HG03108 (cell line): Measurements from ENCODE around the gene SNRNP70.
"Not testable (repeated sequence)": the region's sequence is repeated elsewhere in the genome, so short reads cannot be mapped to it uniquely, and the experiment has no call there.

ENCODE experiments used
- ATAC-seq: cut with Tn5 transposase; IDR thresholded peaks from one replicate; pipeline ENCODE4 v1.9.1; 2021; ENCODE audit warnings: moderate library complexity; ENCODE audit not compliant: unreplicated experiment

Gene SNRNP70, protein sequence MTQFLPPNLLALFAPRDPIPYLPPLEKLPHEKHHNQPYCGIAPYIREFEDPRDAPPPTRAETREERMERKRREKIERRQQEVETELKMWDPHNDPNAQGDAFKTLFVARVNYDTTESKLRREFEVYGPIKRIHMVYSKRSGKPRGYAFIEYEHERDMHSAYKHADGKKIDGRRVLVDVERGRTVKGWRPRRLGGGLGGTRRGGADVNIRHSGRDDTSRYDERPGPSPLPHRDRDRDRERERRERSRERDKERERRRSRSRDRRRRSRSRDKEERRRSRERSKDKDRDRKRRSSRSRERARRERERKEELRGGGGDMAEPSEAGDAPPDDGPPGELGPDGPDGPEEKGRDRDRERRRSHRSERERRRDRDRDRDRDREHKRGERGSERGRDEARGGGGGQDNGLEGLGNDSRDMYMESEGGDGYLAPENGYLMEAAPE

GRCh38 chr19:49085020-49085867 is at the start of gene SNRNP70:
Gene SNRNP70 (plus strand): TSS chr19:49085451. CDS start chr19:49086415, 964 bp downstream.
- peak; percentile 85 for ATAC-seq

DNA sequence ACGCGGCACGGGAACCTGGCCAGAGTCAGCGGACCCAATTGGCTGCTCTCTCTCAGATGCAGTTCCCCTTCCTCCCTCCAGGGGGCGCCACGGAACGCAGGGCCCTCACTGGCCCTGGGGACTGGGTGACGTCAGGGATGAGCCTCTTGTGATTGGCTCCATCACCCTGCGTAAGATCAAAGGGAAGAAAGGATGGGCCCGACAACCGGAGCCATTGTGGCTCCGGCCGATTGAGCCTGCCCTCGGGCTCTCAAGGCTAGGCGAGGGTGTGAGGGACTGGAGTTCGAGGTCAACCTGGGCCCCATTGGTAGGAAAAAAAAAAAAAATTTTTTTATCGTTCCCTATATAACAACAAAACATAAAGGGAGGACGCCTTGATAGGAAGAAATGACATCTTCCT is 48.4 kb upstream of the SNRNP70 start, which contains the start of gene CGB1:
Gene CGB1 (minus strand): TSS at position 81 of the 400 bp plus-strand sequence. CDS start 184 bp downstream, outside the sequence.
- ATAC-seq, result not testable (repeated sequence)

DNA sequence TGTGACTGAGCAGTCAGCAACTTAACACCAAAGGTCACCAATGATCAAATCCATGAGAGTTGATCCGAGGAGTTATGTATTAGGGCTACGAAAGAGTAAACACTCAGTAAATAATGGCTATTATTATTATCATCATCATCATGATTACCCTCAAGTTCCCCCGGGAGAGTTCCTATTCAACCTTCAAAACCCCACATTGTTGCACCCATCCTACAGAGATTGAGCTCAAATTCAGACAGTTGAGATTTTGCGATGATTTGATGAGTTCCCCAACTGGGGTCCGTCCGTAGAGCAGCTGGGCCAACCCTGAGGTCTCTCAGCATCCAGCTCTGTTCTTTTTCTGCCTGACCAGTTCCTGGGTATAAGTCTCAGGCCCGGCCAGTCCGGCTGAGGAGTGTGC is 47.1 kb upstream of the SNRNP70 start:
- not testable (repeated sequence) for ATAC-seq

- ATAC-seq, result not testable (repeated sequence)
Measured at GRCh38 chr19:49038557-49039276, 46.5 kb upstream of the SNRNP70 start.

DNA sequence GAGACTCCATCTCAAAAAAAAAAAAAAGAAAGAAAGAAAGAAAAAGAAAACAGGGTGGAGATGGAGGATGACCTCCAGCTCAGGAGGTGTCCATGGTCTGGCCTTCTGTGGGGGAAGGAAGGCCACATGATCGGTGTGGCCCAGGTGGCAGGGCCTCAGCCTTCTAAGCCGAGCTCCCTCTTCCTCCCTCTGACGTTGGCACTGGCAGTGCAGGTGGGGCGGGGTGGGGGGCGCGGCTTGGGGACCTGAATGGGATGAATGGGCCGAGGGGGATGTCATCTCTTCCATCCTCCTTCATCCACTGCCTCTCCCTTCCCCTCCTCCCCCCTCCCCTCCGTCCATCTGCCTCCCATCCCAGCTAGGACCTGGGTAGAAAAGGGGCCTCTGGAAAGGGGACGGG is 45.5 kb upstream of the SNRNP70 start:
- ATAC-seq, result not testable (repeated sequence)

GRCh38 chr19:49042177-49042576 is 43.1 kb upstream of the SNRNP70 start:
- no peak for ATAC-seq

DNA sequence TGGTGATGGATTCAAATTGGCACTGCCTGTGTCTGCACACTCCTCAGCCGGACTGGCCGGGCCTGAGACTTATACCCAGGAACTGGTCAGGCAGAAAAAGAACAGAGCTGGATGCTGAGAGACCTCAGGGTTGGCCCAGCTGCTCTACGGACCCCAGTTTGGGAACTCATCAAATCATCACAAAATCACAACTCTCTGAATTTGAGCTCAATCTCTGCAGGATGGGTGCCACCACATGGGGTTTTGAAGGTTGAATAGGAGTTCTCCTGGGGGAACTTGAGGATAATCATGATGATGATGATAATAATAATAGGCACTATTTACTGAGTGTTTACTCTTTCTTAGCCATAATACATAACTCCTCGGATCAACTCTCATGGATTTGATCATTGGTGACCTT is 42.6 kb upstream of the SNRNP70 start:
- not testable (repeated sequence) for ATAC-seq

DNA sequence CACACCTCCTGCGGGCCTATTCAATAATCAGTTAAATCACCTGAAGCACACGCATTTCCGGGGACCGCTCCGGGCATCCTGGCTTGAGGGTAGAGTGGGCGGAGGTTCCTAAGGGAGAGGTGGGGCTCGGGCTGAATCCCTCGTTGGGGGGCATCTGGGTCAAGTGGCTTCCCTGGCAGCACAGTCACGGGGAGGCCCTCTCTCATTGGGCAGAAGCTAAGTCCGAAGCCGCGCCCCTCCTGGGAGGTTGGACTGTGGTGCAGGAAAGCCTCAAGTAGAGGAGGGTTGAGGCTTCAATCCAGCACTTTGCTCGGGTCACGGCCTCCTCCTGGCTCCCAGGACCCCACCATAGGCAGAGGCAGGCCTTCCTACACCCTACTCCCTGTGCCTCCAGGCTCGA is 41.7 kb upstream of the SNRNP70 start, which contains the start of gene CGB5:
Gene CGB5 (plus strand): TSS at position 301 of the 400 bp plus-strand sequence. CDS start 362 bp downstream, outside the sequence.
- ATAC-seq, result not testable (repeated sequence)

GRCh38 chr19:49049011-49049410 is 36.2 kb upstream of the SNRNP70 start, which contains the start of gene CGB8:
Gene CGB8 (minus strand): TSS chr19:49049111. CDS start chr19:49048739, 372 bp downstream.
- ATAC-seq, result not testable (repeated sequence)

DNA sequence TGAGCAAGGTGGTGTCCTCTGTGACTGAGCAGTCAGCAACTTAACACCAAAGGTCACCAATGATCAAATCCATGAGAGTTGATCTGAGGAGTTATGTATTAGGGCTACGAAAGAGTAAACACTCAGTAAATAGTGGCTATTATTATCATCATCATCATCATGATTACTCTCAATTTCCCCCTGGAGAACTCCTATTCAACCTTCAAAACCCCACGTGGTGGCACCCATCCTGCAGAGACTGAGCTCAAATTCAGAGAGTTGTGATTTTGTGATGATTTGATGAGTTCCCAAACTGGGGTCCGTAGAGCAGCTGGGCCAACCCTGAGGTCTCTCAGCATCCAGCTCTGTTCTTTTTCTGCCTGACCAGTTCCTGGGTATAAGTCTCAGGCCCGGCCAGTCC is 35.4 kb upstream of the SNRNP70 start:
- ATAC-seq, result not testable (repeated sequence)

- ATAC-seq, result not testable (repeated sequence)
Measured at GRCh38 chr19:49050376-49051033, 34.7 kb upstream of the SNRNP70 start.

GRCh38 chr19:49056101-49056901 is 28.9 kb upstream of the SNRNP70 start:
- no peak for ATAC-seq

DNA sequence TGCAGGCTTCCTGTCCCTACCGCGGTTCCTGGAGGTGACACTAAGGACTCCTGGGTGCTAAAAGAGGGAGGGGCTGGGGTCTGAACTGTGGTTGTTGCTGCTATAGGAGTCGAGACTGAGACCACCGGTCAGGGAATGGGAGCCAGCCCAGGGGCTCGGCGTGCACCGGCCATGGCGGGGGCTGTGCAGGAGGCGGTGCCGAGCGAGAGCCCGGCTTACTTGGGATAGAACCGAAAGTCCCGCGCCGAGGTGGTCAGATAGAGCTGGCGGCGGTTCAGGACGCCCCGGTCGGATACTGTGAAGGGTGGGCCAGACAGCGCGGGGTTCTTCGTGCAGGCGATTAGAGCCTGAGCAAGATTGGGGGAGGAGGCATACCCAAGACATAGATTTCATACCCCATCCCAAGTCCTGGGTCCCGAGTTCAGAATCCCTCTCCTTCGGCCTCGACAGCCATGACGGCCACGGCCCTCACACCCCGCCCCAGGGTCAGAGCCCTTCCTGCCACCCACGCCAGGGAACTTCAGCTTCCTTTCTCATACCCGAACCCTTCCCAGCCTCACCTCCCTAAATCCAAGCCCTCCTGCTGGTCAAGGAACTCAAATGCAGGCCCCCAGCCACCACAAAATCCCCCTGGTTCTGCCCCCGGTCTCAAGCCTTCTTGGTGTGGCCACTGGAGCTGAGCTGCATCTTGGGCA is 28.2 kb upstream of the SNRNP70 start:
- not testable (repeated sequence) for ATAC-seq

DNA sequence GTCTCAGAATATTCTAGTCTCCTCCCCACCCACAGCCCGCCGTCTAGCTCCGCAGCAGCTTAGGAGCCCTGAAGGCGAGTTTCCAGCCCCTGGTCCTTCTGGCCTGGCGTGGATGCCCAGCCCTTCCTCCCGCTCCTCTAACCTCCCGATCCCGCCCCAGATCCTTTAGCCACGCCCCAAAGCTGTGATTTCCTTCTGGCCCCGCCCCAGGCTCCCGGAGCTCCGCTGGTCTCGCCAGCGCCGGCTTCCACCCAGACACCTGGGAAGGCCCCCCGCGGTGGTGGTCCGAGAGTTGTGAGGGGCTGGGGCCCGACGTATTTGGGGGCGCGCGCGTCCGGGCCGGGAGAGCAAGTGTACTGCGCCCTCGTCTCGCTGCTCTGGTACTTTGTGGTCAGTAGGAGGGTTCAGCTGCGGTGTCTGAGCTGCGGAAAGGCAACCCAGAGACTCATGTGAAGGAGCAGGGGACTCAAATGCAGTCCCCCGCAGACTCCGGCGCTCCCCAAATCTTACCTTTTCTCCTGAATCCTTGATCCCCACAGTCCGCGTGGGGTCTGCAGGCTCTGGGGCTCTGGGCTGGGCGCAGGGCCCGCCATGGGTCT is 27.5 kb upstream of the SNRNP70 start, which contains the start of gene CGB7:
Gene CGB7 (minus strand): TSS at position 114 of the 599 bp plus-strand sequence. CDS start 2,374 bp downstream, outside the sequence.
- ATAC-seq, result no peak

- ATAC-seq, result no peak
Measured at GRCh38 chr19:49058562-49058961, 26.7 kb upstream of the SNRNP70 start.

- no peak for ATAC-seq
Measured at GRCh38 chr19:49059053-49059452, 26.2 kb upstream of the SNRNP70 start.

- no peak for ATAC-seq
Measured at GRCh38 chr19:49061000-49061399, 24.3 kb upstream of the SNRNP70 start.

GRCh38 chr19:49061445-49061844 is 23.8 kb upstream of the SNRNP70 start:
- ATAC-seq, result no peak
